T-helper 2 cell (primary cell): ENCODE data around the gene FHL2.
A peak's percentile ranks its signal among the peaks of the same experiment; 100 is the strongest.
"Not testable (repeated sequence)": the region's sequence is repeated elsewhere in the genome, so short reads cannot be mapped to it uniquely, and the experiment has no call there.

Source experiments
- DNase-seq, 5 experiments: peaks; one replicate each; pipeline versions ENCODE4 v3.0.0 to v3.0.0-alpha.2; 2012 to 2022

FHL2 gene

GRCh38 chr2:105337122-105338019, 61.5 kb downstream of the FHL2 start, which contains the start of gene C2orf49:
TSS of gene C2orf49 (plus strand) at chr2:105337540. CDS start at chr2:105337588, 48 bp downstream.
- DNase-seq = peak; percentile 72 to 93 (median 86)

GRCh38 chr2:105336786-105337121, 62.1 kb downstream of the FHL2 start:
- DNase-seq = no peak

GRCh38 chr2:105335469-105335868, 63.4 kb downstream of the FHL2 start:
- DNase-seq = no peak

GRCh38 chr2:105334211-105334610, 64.6 kb downstream of the FHL2 start:
- no peak for DNase-seq

- no peak for DNase-seq
Observed at GRCh38 chr2:105330681-105331375, 68.0 kb downstream of the FHL2 start.

- peak; percentile 30 to 83 (median 45) for DNase-seq
Observed at GRCh38 chr2:105329561-105330495, 69.0 kb downstream of the FHL2 start, which contains the start of gene TGFBRAP1. TSS of gene TGFBRAP1 (minus strand) at chr2:105329735. CDS start at chr2:105308301, 21,434 bp downstream.

GRCh38 chr2:105329197-105329554, 69.7 kb downstream of the FHL2 start:
- no peak for DNase-seq

- peak in 2 of 5 experiments; percentile 38 to 55 for DNase-seq
Observed at GRCh38 chr2:105328281-105329196, 70.3 kb downstream of the FHL2 start.

GRCh38 chr2:105327690-105328089, 71.2 kb downstream of the FHL2 start:
- DNase-seq = no peak

- not testable (repeated sequence) for DNase-seq
Observed at GRCh38 chr2:105327271-105327670, 71.6 kb downstream of the FHL2 start.

GRCh38 chr2:105325389-105325963, 73.4 kb downstream of the FHL2 start:
- DNase-seq = no peak

- DNase-seq = no peak
Observed at GRCh38 chr2:105324732-105325131, 74.1 kb downstream of the FHL2 start.

- no peak for DNase-seq
Observed at GRCh38 chr2:105324101-105324500, 74.8 kb downstream of the FHL2 start.

GRCh38 chr2:105323111-105323510, 75.7 kb downstream of the FHL2 start:
- DNase-seq = no peak

- no peak for DNase-seq
Observed at GRCh38 chr2:105321875-105322646, 76.8 kb downstream of the FHL2 start.

- no peak for DNase-seq
Observed at GRCh38 chr2:105320651-105321215, 78.1 kb downstream of the FHL2 start.

GRCh38 chr2:105317937-105318336, 80.9 kb downstream of the FHL2 start:
- no peak for DNase-seq

GRCh38 chr2:105315314-105315713, 83.5 kb downstream of the FHL2 start:
- DNase-seq = peak in 1 of 5 experiments; percentile 35

- DNase-seq = no peak
Observed at GRCh38 chr2:105313877-105314276, 85.0 kb downstream of the FHL2 start.
